Left renal cortex interstitium (tissue), 4 donors: ENCODE data around the gene INPP1. TPM values are rescaled to one million over a fixed set of nuclear protein-coding genes. Genes with fewer than 3 reads are reported as not detected.
"Not testable (repeated sequence)": the region's sequence is repeated elsewhere in the genome, so short reads cannot be mapped to it uniquely, and the experiment has no call there.

ENCODE experiments used
- DNase-seq, 4 donors: peaks; one replicate each; pipeline ENCODE4 v3.0.0-alpha.2; 2013; ENCODE audit warnings: low read depth in 4 of 4, low spot score in 2 of 4, missing footprints in 1 of 4
- polyA plus RNA-seq, 4 donors: library from polyadenylated mRNA; unstranded; fragments of 120-200 nt; gene quantifications; one replicate each; pipeline ENCODE4 v1.2.1, GENCODE V29; 2013; ENCODE audit not compliant: insufficient read length in 4 of 4

The INPP1 gene
- polyA plus RNA-seq, 4 donors: 14.4 to 18.2 (median 15.0) TPM

DNA sequence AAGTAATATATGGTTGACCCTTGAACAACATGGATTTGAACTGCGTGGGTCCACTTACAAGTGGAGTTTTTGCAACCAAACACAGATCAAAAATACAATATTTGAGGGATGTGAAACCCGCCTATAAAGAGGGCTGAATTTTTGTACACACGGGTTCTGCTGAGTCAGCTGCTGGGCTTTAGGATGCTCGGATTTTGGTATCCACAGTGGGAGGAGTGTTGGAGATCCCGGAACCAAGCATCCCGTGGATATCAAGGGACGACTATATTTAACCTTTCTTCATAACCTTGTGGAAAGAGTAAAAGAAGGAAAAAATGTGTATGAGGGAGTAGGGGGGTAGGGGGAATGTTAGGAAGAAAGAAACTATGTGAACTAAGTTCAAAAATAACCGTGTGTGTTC is 10.0 kb upstream of the INPP1 start:
- no peak for DNase-seq

DNA sequence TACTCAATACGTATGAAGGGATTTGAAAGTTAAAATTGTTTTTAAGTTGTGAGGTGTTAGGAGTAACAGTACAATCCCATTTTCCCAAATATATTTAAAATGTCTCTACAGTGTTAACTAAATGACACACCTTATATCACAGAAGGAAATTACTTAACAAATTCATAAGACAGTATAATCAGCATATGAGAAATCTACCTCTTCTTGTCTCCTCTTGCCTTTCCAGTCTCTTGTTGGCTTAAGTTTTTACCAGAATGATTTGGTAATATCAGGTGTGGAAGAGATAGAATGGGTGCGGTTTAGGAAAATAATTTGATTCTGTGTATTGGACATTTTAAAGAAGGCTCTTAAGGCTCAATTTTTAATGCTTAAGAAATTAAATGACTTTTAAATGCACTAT is 9.5 kb upstream of the INPP1 start:
- DNase-seq: no peak

DNA sequence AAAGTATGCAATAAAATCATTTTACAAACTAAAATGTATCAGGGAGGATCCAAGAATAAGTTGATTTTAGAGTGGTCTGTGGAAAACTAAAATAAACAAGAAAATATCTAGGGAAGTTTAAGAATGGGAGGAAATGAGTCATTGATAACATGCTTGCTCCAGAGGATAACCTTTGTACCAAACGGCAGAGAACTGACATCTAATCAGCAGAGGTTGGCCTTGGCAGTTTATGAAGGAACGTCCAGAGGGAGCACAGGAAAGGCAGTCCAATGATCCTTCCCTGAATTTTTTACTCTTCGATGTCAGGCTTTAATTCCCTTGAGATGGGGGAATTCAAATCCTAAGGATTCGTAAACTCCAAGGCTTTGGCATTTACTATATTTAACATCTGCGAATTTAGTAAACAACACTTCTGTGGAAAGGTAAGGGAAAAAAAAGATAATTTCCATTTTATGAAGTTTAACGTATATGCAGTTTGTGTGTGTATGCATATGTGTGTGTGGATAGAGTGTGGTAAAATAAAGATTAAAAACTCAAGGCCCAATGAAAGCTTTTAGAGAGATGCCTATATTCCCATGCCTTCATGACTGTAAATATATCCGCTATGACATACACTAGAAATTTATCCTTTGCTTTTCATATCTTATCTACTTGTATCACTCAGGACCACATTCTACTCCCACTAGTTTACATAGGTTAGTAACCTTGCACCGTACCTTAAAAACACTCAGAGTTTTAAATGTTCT is 8.7 kb upstream of the INPP1 start:
- no peak for DNase-seq

DNA sequence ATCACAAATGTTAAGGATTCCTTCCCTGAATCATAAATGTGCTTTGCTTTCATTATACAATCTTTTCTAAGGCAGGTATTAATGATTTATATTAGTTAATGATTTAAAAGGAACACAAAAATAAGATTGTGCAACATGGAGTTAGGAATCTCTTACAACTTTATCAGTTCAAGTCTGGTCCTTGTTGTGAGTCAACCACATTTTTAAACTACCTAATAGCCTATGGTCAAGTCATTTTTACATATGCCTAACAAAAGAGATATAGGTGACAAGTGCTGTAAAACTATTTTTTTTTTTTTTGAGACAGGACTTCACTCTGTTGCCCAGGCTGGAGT is 8.2 kb upstream of the INPP1 start:
- DNase-seq: no peak

DNA sequence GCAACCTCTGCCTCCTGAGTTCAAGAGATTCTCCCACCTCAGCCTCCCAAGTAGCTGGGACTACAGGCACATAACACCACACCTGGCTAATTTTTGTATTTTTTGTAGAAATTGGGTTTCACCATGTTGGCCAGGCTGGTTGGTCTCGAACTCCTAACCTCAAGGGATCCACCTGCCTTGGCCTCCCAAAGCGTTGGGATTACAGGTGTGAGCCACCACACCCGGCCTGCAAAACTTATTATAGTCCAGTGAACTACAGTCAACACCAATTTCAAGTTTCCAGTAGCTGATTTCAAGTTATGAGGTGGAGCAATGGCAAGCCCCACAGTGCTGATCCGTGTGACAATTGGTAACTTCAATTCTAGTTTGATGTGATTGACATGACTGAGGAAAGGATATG is 7.8 kb upstream of the INPP1 start:
- not testable (repeated sequence) for DNase-seq

DNA sequence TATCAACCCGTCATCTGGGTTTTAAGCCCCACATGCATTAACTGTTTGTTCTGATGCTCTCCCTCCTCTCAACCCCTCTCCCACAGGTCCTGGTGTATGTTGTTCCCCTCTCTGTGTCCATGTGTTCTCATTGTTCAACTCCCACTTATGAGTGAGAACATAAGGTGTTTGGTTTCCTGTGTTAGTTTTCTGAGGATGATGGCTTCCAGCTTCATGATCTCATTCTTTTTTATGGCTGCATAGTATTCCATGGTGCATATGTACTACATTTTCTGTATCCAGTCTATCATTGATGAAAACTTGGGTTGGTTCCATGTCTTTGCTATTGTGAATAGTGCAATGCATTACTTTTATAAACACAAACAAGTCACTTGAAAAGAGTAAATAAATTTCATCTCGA is 7.0 kb upstream of the INPP1 start:
- no peak for DNase-seq

DNA sequence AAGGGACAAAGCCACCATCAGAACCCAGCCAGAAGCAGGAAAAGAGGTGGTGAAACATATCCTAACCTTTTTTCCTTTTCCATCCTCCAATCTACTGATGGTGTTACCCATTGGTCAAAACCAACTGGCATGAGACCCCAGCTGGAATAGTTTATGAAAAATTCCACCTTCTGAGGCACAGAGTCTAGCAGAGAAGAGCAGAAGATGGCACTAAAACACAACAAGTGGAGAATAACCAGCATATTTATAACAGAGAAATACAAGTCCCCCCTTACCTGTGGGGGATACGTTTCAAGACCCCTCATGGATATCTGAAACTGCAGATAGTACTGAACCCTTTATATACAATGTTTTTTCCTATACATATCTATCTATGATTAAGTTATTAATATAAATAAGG is 4.9 kb upstream of the INPP1 start:
- DNase-seq: no peak

DNA sequence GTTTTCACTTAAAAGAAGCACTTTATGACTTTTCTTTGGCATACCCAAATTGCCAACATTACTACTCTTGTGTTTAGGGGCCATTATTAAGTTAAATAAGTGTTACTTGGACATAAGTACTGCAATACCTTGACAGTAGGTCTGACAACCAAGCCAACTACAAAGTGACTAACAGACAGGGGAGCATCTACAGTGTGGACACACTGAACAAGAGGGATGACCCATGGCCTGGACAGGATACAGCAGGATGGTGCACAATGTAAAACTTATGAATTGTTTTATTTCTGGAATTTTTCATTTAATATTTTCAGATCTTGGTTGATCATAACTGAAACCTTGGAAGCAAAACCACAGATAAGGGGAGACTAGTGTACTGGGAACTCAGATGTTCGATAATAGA is 4.0 kb upstream of the INPP1 start:
- no peak for DNase-seq

DNA sequence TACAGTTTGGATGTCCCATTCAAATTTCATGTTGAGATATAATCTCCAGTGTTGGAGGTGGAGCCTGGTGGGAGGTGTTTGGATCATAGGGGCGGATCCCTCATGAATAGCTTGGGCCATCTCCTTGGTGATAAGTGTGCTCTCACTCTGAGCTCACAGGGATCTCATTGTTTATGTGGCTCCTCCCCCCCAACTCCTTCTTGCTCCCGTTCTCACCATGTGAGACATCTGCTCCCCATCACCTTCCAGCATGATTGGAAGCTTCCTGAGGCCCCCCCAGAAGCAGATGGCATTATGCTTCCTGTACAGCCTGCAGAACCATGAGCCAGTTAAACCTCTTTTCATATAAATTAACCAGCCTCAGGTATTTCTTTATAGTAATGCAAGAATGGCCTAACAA is 3.0 kb upstream of the INPP1 start:
- no peak for DNase-seq

DNA sequence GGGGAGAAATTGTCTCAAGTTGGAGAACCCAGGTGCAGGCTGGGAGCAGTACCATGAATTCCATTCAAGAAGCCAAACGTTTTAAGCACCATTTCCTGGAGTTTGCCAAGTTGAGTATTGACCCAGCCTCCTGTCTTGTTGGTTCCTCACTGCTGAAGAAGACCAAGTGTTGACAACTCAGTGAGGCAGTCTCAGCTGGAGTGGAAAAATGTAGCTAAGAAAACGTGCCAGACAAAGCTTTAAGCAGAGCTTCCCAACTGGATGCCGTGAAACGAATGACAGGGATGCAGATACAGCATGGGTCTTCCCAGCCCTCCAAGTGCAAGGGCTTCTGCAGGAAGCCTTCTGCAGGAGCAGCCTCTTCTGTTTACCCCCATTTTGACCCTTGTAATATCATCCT is 778 bp upstream of the INPP1 start:
- no peak for DNase-seq

DNA sequence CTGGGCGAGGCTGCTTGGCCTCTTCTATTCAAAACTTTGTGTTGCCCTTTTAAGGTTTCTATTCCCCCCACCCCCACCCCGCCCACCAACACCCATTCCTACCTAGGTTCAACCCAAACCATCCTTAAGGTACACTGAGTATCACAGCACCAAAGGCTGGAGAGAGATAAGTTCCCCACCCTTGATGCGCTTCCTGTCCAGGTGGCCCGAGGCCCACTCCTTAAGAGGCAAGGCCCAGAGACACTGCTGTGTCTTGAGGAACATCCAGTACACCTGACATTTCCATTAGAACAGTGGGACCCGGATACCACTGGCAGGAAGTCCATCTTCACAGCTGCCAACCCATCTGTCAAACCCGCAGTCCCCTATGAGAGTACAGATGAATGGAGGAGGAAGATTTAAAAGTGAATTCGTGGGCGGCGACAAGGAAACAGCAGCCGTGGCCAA is 277 bp upstream of the INPP1 start:
- peak in 1 of 4 donors; percentile 15 for DNase-seq

DNA sequence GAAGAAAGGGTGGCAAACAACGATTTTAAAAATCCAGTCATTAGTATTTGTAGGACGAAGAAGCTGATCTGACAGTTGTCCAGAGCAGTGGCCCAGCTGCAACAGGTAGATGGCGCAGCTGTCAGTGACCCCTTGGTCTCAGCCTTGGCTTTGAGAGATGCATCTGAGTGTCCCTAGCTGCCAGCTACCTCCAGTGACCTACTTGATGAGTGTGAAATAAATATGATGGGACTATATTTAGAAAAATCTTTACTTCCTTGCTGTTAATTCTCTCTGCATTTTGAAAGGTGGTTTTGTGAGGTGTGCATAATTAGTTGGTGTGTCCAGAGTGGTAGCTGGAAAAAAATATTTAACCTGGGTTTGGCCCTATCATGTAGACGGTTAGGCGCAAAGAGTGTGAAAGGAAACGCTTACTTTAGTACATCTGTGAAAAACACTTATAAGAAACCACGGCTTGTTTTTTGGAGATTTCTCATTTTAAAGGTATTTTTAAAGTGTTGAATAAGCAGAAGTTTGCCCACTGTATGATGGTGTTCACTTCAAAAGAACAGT is 963 bp downstream of the INPP1 start:
- DNase-seq: peak in 2 of 4 donors; percentile 34 to 40

DNA sequence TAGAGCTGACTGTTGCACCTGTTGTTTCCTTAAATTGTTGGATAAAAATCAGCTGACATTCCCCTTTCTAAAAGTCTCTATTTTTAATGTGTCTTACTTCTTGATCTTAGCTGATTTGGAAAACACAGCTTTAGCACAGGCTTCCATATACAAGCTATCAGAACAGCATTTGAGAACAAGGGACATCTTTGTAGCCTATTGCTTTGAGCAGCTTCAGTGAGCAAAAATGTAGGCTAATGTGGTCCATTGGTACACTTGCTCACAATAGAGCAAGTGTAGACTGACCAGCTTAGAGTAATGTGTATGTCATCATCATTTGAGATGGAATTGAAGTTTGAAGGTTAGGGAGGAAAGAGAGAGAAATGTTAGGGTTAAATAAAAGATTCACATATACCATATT is 7.0 kb downstream of the INPP1 start:
- DNase-seq: no peak

DNA sequence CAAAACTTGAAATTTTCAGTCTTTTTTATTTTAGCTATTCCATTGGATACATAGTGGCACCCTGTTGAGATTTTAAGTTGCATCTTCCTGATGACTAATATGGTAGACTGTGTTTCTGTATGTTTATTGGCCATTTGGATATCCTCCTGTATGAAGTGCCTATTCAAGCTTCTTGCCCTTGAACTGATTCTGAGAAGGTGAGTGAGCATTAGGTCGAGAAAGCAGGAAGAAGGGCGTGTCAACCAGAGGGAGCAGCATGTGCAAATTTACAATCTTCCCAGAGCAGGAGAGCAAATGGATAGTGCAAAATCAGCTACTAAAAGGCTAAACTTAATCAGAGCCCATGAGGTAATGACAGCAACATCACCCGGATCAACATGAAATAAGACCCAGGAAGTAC is 8.6 kb downstream of the INPP1 start:
- no peak for DNase-seq

DNA sequence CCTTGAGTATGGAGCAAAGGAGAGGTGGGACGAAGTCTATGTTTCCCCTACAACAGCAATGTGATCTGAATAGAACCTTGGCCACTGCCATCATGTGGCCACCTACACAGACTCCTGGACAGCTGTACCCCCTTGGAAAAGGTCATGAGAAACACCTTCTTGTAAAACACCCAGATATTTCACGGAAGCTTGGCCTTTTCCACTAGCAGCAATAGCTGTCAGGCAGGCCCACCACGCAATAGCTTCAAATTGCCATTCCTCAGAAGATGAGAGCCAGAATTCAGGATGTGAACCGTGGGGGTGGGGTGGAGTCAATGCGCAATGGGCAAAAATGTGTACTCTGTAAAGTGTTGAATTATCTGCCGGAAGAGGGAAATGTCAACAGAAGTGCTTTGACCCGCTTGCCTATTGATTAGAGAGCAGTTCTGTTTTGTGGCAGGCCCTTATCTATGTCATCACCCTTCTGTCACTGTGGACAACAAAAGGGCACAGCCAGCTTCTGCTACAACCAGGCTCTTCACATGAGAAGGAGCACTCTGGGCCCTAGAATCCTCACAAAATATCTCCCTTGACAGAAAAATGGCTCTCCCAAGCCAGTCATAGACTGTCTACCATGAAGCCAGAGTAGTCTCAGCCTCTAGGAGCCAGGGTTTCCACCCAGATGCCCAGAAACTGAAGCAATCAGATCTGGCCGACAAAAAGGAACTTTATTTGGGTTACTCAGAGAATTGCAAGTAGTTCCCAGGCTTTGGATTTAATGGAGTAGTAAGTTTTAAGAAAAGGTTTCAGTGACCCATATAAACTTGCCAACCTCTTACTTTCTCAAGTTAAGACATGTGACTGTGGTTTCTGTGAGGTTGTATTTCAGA is 9.5 kb downstream of the INPP1 start:
- DNase-seq: no peak

DNA sequence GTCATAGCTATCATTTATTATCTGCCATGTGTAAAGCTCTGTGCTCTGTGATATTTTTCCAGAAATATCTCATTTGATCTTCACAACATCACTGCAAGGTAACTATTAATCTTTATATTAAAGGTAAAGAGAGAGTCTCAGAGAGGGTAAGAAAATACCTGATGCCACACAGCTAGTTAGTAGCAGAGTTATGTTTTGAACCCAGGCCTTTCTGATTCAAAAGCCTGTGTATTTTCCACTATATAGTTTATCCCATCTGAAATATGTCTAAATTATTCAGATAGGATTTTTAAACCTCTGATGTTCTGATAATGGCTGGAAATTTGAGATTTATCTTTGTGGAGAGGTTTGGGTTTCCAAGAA is 10.1 kb downstream of the INPP1 start:
- DNase-seq: no peak

DNA sequence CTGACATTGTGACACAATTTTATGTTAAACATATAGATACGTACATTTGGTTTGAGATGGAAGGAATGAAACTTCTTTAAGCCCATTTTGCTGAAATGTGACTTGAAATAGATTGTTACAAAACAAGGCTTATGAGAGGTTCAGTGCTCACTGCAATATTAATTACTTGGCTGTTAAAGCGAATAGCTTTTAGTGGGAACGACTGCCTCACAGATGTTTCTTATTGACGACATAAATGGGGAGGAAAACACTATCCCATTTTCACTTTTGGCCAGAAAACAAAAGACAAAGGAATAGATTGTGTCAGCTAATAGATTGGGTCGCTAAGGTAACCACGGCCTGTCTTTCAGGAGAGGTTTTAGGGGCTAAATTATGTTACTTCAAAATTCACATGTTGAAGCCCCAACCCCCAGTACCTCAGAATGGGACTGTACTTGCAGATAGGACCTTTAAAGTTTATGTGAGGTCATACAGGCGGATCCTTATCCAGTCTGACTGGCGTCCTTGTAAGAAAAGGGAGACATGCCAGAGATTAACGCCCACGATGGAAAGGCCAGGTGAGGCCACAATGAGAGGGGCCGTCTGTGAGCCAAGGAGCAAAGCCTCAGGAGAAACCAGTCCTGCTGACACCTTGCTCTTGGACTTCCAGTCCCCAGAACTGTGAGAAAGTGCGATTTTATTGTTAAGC is 10.8 kb downstream of the INPP1 start:
- DNase-seq: no peak

DNA sequence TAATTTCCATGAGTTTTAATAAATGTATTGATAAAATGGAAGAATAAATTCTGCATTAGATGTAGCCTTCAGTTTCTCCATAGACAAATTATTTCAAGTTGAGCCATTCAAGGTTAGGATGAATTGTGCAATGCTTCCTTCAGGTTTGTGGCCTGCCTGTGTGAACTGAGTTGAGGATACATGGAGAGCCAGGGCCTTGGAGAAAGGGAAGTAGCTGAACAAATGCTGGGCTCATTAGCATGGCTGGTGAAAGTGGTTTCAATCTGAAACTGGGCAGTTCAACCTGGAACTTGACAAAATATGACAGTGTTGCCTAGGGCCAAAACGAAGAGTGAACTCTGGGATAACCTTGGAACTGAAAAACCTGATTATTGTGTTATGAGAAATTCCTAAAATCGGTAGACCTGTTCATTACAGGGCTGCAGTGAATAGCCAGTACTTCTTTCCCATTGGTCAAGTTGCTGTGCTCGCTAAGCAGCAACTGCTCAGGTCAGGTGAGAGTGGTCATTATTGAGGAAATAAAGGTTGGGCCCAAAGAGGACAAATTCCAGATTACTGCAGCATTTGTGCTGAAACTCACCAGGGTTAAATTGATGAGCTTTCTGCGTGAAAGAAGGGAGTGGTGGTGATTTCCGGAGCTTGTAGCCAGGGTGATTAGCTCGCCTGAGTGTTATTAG is 12.7 kb downstream of the INPP1 start:
- DNase-seq: no peak

DNA sequence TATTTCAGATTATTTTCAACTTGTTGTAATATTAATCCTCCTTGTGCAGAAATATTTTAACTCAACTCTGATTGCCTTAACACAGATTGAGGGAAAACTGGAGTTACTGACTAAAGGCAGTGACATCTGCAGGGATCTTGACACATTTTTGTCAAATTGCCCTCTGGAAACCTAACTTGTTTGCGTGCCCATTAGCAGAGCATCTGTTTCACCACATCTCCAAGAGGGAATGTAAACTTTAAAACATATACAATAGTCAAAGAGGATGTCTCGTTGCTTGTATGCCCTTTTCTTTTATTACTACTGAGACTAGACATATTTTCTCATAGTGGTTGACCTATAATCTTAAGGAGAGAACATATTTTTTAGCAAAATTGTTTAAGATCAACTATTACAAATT is 14.2 kb downstream of the INPP1 start:
- DNase-seq: no peak

DNA sequence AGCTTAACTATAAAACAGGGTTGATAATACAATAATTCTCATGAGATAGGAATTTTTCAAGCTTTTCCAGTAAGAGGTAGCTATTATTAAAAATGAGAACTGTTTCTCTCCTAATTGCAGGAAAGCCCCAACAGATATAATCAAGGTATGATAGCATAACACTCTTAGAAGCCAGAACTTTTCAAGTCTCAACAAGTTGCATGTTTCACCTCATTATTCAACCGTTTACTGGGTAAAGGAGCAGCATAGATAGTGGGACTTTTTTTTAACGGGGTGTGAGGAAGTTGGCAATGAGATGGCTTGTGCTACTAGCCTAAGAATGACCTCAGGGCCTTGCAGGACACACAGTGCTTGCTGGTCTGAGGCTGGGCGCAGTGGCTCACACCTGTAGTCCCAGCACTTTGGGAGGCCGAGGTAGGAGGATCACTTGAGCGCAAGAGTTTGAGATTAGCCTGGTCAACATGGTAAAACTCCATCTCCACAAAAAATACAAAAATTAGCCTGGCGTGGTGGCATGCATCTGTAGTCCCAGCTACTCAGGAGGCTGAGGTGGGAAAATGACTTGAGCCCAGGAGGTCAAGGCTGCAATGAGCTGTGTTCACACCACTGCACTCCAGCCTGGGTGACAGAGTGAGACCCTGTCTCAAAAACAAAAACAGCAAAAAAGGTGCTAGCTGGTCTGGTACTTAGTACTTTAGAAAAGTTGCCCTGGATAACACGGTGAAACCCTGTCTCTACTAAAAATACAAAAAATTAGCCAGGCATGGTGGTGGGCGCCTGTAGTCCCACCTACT is 15.5 kb downstream of the INPP1 start:
- DNase-seq: not testable (repeated sequence)
